ENCODE results near the gene SPECC1L.
"Not testable (repeated sequence)": the region's sequence is repeated elsewhere in the genome, so short reads cannot be mapped to it uniquely, and the experiment has no call there.

SPECC1L gene

GRCh38 chr22:24289741-24290163 is 19.1 kb downstream of the SPECC1L start:
- Histone ChIP-seq H3K27ac (peak overlapping the region; percentile 61 to 65), H3K36me3 (no peaks in the 10 kb centered on the region), H3K27me3 (no peaks in the 10 kb centered on the region), H3K9me3 (no peaks in the 10 kb centered on the region), H3K4me1 (peaks cover 4 to 90% (median 55%) of the 10 kb centered on the region in 4 donors), H3K4me3 (peak overlapping the region; percentile 1 to 10)
- DNase-seq: peak in 1 of 2 donors; percentile 34
- intact Hi-C loops (cut with DNase I; ENCODE audit: low total_unique reads): no loop called here
- no peak for TF ChIP-seq CTCF (IDR thresholded peaks at IDR 0.05)

- Histone ChIP-seq H3K9me3 (no peaks in the 10 kb centered on the region), H3K4me3 (no peak overlapping the region), H3K36me3 (no peaks in the 10 kb centered on the region), H3K27ac (peak overlapping the region; percentile 61 to 65), H3K4me1 (peaks cover 4 to 84% (median 52%) of the 10 kb centered on the region in 4 donors), H3K27me3 (no peaks in the 10 kb centered on the region)
- DNase-seq: no peak
- intact Hi-C loops (cut with DNase I; ENCODE audit: low total_unique reads): no loop called here
- no peak for TF ChIP-seq CTCF (IDR thresholded peaks at IDR 0.05)
These were observed 19.8 kb downstream of the SPECC1L start for GRCh38 chr22:24290459-24290858.

GRCh38 chr22:24291515-24292201 is 21.0 kb downstream of the SPECC1L start:
- H3K27me3 ChIP-seq: no peaks in the 10 kb centered on the region
- intact Hi-C loops (cut with DNase I; ENCODE audit: low total_unique reads): no loop called here
- no peak overlapping the region for H3K4me3 ChIP-seq
- TF ChIP-seq CTCF (IDR thresholded peaks at IDR 0.05): no peak
- DNase-seq: no peak
- H3K9me3 ChIP-seq: no peaks in the 10 kb centered on the region
- H3K27ac ChIP-seq: peak overlapping the region; percentile 61 to 65
- no peaks in the 10 kb centered on the region for H3K36me3 ChIP-seq
- peaks cover 2 to 84% (median 46%) of the 10 kb centered on the region in 4 donors for H3K4me1 ChIP-seq

- H3K36me3 ChIP-seq; H3K27me3 ChIP-seq; intact Hi-C loops (cut with DNase I; ENCODE audit: low total_unique reads); H3K4me3 ChIP-seq; H3K9me3 ChIP-seq; DNase-seq: not testable (repeated sequence)
- Histone ChIP-seq H3K27ac (peak overlapping the region; percentile 61 to 65), H3K4me1 (peaks cover 0 to 77% (median 44%) of the 10 kb centered on the region in 4 donors)
These were observed 21.7 kb downstream of the SPECC1L start for GRCh38 chr22:24292202-24292830.

GRCh38 chr22:24294913-24295312 is 24.3 kb downstream of the SPECC1L start:
- intact Hi-C loops (cut with DNase I; ENCODE audit: low total_unique reads); H3K27ac ChIP-seq; DNase-seq; H3K9me3 ChIP-seq; H3K27me3 ChIP-seq; H3K36me3 ChIP-seq; H3K4me3 ChIP-seq: not testable (repeated sequence)
- peaks cover 5 to 70% (median 35%) of the 10 kb centered on the region in 4 donors for H3K4me1 ChIP-seq

- H3K27me3 ChIP-seq; H3K4me3 ChIP-seq; intact Hi-C loops (cut with DNase I; ENCODE audit: low total_unique reads); DNase-seq; H3K36me3 ChIP-seq; H3K9me3 ChIP-seq: not testable (repeated sequence)
- Histone ChIP-seq H3K27ac (peak overlapping the region in 1 of 2 donors; percentile 0), H3K4me1 (peaks cover 5 to 68% (median 28%) of the 10 kb centered on the region in 4 donors)
These were observed 28.0 kb downstream of the SPECC1L start for GRCh38 chr22:24298497-24299155.

GRCh38 chr22:24300522-24300921 is 29.9 kb downstream of the SPECC1L start:
- DNase-seq; H3K27ac ChIP-seq; H3K4me3 ChIP-seq; H3K36me3 ChIP-seq; H3K9me3 ChIP-seq; intact Hi-C loops (cut with DNase I; ENCODE audit: low total_unique reads); H3K27me3 ChIP-seq: not testable (repeated sequence)
- H3K4me1 ChIP-seq: peaks cover 5 to 80% (median 40%) of the 10 kb centered on the region in 4 donors
